ENCODE data around the gene PIK3CD. TPM values are rescaled to one million over a fixed set of nuclear protein-coding genes. Genes with fewer than 3 reads are reported as not detected.

The PIK3CD gene
- total and polyA plus RNA-seq, 2 of the 8 experiments (the other 6 are each of a cell fraction or from before 2014, with no cell fraction given): 20.6 to 24.1 TPM

DNA sequence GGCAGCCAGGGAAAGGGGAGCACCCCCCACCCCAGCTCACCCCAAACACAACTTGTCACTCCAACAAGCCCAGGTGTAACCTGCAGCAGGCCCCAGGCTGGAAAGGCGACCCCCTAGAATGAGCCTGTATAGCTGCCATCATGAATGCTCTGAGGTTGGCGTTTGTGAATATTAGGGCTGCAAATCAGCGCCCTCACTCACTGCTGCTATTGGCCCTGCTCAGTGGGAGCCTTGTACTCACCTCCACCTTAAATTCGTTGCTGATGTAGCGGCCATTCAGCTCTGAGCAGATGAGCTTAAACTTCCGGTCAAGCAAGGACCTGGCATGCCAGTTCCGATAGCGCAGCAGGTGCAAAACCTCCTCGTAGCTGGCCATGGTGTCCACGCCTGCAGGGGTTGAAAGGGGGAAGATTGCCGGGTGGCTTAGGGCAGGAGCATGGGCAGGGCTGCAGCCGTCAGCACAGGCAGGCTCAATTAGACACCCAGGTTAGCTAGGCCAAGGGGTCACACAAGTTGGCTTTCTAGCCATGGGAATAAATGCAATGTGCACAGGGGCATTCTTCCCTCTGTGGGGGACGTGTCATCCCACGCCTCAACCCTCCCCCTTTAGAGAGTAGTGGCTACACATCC, 81.7 kb downstream of the PIK3CD start (continued):
- TF ChIP-seq, protein P1, sequence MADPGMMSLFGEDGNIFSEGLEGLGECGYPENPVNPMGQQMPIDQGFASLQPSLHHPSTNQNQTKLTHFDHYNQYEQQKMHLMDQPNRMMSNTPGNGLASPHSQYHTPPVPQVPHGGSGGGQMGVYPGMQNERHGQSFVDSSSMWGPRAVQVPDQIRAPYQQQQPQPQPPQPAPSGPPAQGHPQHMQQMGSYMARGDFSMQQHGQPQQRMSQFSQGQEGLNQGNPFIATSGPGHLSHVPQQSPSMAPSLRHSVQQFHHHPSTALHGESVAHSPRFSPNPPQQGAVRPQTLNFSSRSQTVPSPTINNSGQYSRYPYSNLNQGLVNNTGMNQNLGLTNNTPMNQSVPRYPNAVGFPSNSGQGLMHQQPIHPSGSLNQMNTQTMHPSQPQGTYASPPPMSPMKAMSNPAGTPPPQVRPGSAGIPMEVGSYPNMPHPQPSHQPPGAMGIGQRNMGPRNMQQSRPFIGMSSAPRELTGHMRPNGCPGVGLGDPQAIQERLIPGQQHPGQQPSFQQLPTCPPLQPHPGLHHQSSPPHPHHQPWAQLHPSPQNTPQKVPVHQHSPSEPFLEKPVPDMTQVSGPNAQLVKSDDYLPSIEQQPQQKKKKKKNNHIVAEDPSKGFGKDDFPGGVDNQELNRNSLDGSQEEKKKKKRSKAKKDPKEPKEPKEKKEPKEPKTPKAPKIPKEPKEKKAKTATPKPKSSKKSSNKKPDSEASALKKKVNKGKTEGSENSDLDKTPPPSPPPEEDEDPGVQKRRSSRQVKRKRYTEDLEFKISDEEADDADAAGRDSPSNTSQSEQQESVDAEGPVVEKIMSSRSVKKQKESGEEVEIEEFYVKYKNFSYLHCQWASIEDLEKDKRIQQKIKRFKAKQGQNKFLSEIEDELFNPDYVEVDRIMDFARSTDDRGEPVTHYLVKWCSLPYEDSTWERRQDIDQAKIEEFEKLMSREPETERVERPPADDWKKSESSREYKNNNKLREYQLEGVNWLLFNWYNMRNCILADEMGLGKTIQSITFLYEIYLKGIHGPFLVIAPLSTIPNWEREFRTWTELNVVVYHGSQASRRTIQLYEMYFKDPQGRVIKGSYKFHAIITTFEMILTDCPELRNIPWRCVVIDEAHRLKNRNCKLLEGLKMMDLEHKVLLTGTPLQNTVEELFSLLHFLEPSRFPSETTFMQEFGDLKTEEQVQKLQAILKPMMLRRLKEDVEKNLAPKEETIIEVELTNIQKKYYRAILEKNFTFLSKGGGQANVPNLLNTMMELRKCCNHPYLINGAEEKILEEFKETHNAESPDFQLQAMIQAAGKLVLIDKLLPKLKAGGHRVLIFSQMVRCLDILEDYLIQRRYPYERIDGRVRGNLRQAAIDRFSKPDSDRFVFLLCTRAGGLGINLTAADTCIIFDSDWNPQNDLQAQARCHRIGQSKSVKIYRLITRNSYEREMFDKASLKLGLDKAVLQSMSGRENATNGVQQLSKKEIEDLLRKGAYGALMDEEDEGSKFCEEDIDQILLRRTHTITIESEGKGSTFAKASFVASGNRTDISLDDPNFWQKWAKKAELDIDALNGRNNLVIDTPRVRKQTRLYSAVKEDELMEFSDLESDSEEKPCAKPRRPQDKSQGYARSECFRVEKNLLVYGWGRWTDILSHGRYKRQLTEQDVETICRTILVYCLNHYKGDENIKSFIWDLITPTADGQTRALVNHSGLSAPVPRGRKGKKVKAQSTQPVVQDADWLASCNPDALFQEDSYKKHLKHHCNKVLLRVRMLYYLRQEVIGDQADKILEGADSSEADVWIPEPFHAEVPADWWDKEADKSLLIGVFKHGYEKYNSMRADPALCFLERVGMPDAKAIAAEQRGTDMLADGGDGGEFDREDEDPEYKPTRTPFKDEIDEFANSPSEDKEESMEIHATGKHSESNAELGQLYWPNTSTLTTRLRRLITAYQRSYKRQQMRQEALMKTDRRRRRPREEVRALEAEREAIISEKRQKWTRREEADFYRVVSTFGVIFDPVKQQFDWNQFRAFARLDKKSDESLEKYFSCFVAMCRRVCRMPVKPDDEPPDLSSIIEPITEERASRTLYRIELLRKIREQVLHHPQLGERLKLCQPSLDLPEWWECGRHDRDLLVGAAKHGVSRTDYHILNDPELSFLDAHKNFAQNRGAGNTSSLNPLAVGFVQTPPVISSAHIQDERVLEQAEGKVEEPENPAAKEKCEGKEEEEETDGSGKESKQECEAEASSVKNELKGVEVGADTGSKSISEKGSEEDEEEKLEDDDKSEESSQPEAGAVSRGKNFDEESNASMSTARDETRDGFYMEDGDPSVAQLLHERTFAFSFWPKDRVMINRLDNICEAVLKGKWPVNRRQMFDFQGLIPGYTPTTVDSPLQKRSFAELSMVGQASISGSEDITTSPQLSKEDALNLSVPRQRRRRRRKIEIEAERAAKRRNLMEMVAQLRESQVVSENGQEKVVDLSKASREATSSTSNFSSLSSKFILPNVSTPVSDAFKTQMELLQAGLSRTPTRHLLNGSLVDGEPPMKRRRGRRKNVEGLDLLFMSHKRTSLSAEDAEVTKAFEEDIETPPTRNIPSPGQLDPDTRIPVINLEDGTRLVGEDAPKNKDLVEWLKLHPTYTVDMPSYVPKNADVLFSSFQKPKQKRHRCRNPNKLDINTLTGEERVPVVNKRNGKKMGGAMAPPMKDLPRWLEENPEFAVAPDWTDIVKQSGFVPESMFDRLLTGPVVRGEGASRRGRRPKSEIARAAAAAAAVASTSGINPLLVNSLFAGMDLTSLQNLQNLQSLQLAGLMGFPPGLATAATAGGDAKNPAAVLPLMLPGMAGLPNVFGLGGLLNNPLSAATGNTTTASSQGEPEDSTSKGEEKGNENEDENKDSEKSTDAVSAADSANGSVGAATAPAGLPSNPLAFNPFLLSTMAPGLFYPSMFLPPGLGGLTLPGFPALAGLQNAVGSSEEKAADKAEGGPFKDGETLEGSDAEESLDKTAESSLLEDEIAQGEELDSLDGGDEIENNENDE (IDR thresholded peaks at IDR 0.05; ENCODE audit: insufficient replicate concordance, low read length): no peak
- TF ChIP-seq BRCA1 (IDR thresholded peaks at IDR 0.05; ENCODE audit: low read depth, low read length) (no peak), CREB1 (IDR thresholded peaks at IDR 0.05) (no peak), HDAC2 (IDR thresholded peaks at IDR 0.05; ENCODE audit: borderline replicate concordance in 1 of 2, low read depth in 2 of 2, low read length in 2 of 2) (no peak), YY1 (IDR thresholded peaks at IDR 0.05; ENCODE audit: low read depth, low read length) (no peak), EZH2 (IDR thresholded peaks at IDR 0.05; ENCODE audit: low read depth, low read length, severe bottlenecking) (no peak), FOSL1 (IDR thresholded peaks at IDR 0.05; ENCODE audit: insufficient read depth, low read depth, low read length) (no peak), SP1 (IDR thresholded peaks at IDR 0.05; ENCODE audit: low read depth, low read length) (no peak), HDAC6 (IDR thresholded peaks at IDR 0.05; ENCODE audit: low read depth, low read length) (no peak), SRF (IDR thresholded peaks at IDR 0.05; ENCODE audit: low read depth, low read length) (no peak)

Data from H1 (cell line).